DND-41 (cell line): ENCODE measurements around the gene OBP2B.

Source experiments
- EZH2 ChIP-seq: IDR thresholded peaks from 3 replicates; pipeline ENCODE4 v1.6.1; 2012; ENCODE audit warnings: borderline replicate concordance, low read depth, mild to moderate bottlenecking, moderate library complexity, low read length, inconsistent platforms; ENCODE audit not compliant: severe bottlenecking
- TF ChIP-seq, protein P1 (sequence below): IDR thresholded peaks from 2 replicates; pipeline ENCODE4 v1.5.1; 2012; ENCODE audit warnings: borderline replicate concordance, low read length, moderate library complexity, mild to moderate bottlenecking; ENCODE audit not compliant: poor library complexity, severe bottlenecking; ENCODE audit errors: extremely low read depth

DNA sequence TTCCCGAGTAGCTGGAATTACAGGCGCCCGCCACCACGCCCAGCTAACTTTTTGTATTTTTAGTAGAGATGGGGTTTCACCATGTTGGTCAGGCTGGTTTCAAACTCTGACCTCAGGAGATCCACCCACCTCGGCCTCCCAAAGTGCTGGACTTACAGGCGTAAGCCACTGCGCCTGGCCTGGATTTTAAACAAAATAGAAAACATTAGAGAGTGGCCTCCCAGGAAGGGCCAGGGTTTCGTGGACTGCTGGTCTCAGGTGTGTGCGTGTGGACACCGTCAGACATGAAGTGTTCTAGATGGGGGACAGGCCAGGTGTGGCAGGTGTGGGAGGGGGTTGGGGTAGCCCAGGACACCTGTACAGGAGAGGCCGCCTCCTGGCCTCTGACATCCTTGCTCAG is 38.3 kb downstream of the OBP2B start:
- TF ChIP-seq, protein P1, sequence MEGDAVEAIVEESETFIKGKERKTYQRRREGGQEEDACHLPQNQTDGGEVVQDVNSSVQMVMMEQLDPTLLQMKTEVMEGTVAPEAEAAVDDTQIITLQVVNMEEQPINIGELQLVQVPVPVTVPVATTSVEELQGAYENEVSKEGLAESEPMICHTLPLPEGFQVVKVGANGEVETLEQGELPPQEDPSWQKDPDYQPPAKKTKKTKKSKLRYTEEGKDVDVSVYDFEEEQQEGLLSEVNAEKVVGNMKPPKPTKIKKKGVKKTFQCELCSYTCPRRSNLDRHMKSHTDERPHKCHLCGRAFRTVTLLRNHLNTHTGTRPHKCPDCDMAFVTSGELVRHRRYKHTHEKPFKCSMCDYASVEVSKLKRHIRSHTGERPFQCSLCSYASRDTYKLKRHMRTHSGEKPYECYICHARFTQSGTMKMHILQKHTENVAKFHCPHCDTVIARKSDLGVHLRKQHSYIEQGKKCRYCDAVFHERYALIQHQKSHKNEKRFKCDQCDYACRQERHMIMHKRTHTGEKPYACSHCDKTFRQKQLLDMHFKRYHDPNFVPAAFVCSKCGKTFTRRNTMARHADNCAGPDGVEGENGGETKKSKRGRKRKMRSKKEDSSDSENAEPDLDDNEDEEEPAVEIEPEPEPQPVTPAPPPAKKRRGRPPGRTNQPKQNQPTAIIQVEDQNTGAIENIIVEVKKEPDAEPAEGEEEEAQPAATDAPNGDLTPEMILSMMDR, result no peak
- no peak for TF ChIP-seq EZH2
